Keratinocyte (primary cell): ENCODE data around the gene PLXNA2. TPM values are rescaled to one million over a fixed set of nuclear protein-coding genes. Genes with fewer than 3 reads are reported as not detected.

Source experiments
- DNase-seq: peaks from one replicate; pipeline ENCODE4 v3.0.0-alpha.2; 2011; ENCODE audit warnings: low read depth, missing footprints, low spot score
- FAIRE-seq: peaks from 2 replicates; lab custom pipeline; 2011; peaks lifted over from hg19 to GRCh38; lab: Jason Lieb, UNC
- H2AFZ ChIP-seq: 2 replicates; pipeline ENCODE4 v1.6.0; 2012; ENCODE audit warnings: low read length, control low read depth, inconsistent platforms; ENCODE audit not compliant: control insufficient read depth
- H3K27ac ChIP-seq: 2 replicates; pipeline ENCODE4 v1.5.1; 2011; ENCODE audit warnings: low read length; ENCODE audit not compliant: control insufficient read depth, insufficient read depth
- H3K27me3 ChIP-seq: 3 replicates; pipeline ENCODE4 v1.6.0; 2011; ENCODE audit warnings: low read length; ENCODE audit not compliant: control insufficient read depth, insufficient read depth; ENCODE audit errors: extremely low read depth
- H3K36me3 ChIP-seq, 2 experiments: 2 replicates in 1 of 2; 3 replicates in 1 of 2; pipeline ENCODE4 v1.5.1; 2011; ENCODE audit warnings: low read length in 2 of 2, mild to moderate bottlenecking in 1 of 2; ENCODE audit not compliant: control insufficient read depth in 2 of 2, insufficient read depth in 2 of 2; ENCODE audit errors: extremely low read depth in 1 of 2
- H3K4me1 ChIP-seq: 3 replicates; pipeline ENCODE4 v1.5.1; 2011; ENCODE audit warnings: low read length; ENCODE audit not compliant: control insufficient read depth, insufficient read depth; ENCODE audit errors: extremely low read depth
- H3K4me2 ChIP-seq: 3 replicates; pipeline ENCODE4 v1.6.0; 2011; ENCODE audit warnings: low read depth, low read length; ENCODE audit not compliant: control insufficient read depth, insufficient read depth; ENCODE audit errors: extremely low read depth
- H3K4me3 ChIP-seq, 3 experiments: fragments of 200-600 bp in 1 of 3; sonication (generic) in 1 of 3; 2 replicates in 2 of 3; 3 replicates in 1 of 3; pipeline ENCODE4 v1.5.1; 2011 to 2016; ENCODE audit warnings: low read length in 3 of 3, mild to moderate bottlenecking in 3 of 3, control low read depth in 2 of 3, inconsistent platforms in 1 of 3, low read depth in 1 of 3, mixed read lengths in 1 of 3, mixed run types in 1 of 3, moderate library complexity in 1 of 3; ENCODE audit not compliant: control insufficient read depth in 2 of 3, insufficient read depth in 2 of 3; ENCODE audit errors: extremely low read depth in 1 of 3
- H3K79me2 ChIP-seq: 2 replicates; pipeline ENCODE4 v1.6.0; 2012; ENCODE audit warnings: low read length; ENCODE audit not compliant: control insufficient read depth, insufficient read depth
- H3K9ac ChIP-seq: 3 replicates; pipeline ENCODE4 v1.6.0; 2011; ENCODE audit warnings: low read length; ENCODE audit not compliant: control insufficient read depth, insufficient read depth; ENCODE audit errors: extremely low read depth
- H3K9me1 ChIP-seq: 3 replicates; pipeline ENCODE4 v1.6.0; 2011; ENCODE audit warnings: low read length; ENCODE audit not compliant: control insufficient read depth, insufficient read depth; ENCODE audit errors: extremely low read depth
- H3K9me3 ChIP-seq: 2 replicates; pipeline ENCODE4 v1.5.1; 2012; ENCODE audit warnings: low read depth, low read length; ENCODE audit not compliant: control insufficient read depth
- H4K20me1 ChIP-seq: 3 replicates; pipeline ENCODE4 v1.6.0; 2011; ENCODE audit warnings: low read length; ENCODE audit not compliant: control insufficient read depth, insufficient read depth; ENCODE audit errors: extremely low read depth
- CTCF ChIP-seq, 3 experiments: IDR thresholded peaks in 1 of 3; conservative IDR thresholded peaks in 1 of 3; optimal IDR thresholded peaks in 1 of 3; 2 replicates in 2 of 3; 3 replicates in 1 of 3; pipeline versions ENCODE3 to v1.5.1; 2011; ENCODE audit warnings: low read length in 3 of 3, mild to moderate bottlenecking in 3 of 3, moderate library complexity in 2 of 3, control low read depth in 1 of 3, inconsistent platforms in 1 of 3; ENCODE audit not compliant: insufficient read depth in 2 of 3; ENCODE audit errors: extremely low read depth in 1 of 3
- EZH2 ChIP-seq: IDR thresholded peaks from one replicate; pipeline ENCODE4 v1.6.1; 2012; ENCODE audit warnings: inconsistent platforms, mild to moderate bottlenecking, low read length, moderate library complexity
- dilution Hi-C: fragments of 300-500 bp; cut with MboI; formaldehyde crosslinking; loops from one replicate; pipeline ENCODE4 v1.7.0; 2020; ENCODE audit warnings: low sequenced_read_pairs; ENCODE audit not compliant: extremely low pct_ligation_motif_present
- polyA plus RNA-seq, 5 experiments: library from polyadenylated mRNA; depleted of rRNA in 3 of 5; stranded (reverse) in 3 of 5; stranded (forward) in 1 of 5; unstranded in 1 of 5; fragments of >200 nt; gene quantifications; 1 replicate in 1 of 5; 2 replicates in 3 of 5; 3 replicates in 1 of 5; pipeline versions ENCODE4 v1.2.1 to v1.2.3, GENCODE V29; 2011 to 2012; ENCODE audit warnings: missing spikeins in 2 of 5, low read depth in 1 of 5, low replicate concordance in 1 of 5

The PLXNA2 gene
- polyA plus RNA-seq, 1 donor (not counting 4 experiments of a cell fraction or from before 2014, with no cell fraction given) = 6.7 TPM

DNA sequence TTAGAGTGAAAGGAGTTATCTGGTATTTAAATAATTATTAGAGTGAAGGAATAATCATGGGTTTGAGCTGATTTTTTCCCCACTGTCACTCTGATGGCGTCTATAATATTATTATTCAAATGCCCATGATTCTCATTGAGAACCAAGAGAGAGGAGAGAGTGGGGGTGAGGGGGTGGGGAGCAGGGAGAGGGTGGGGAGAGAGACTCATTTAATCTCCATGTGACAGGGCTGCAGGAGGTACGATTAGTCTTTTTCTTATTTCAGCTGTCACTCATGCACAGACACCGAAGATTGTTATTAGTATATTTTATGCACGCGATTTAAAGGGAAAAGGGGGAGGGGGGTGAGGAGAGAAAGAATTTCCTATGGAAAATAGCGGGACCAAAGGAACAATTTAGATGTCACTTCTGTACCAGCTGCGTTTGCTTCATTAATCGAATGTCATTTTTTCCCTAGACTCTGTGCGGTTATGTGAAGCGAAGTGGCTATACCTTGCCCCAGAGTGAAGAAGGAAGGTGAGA lies 19.9 kb downstream of the PLXNA2 start:
- FAIRE-seq (no peak), DNase-seq (no peak)
- Histone ChIP-seq H3K27me3 (no peaks in the 10 kb centered on the region), H3K79me2 (peaks cover 49% of the 10 kb centered on the region), H3K9me3 (no peaks in the 10 kb centered on the region), H3K4me1 (peaks cover 49% of the 10 kb centered on the region), H3K9me1 (no peaks in the 10 kb centered on the region), H3K4me3 (no peak overlapping the region), H3K4me2 (no peak overlapping the region), H3K9ac (no peak overlapping the region), H3K27ac (no peak overlapping the region), H2AFZ (no peak overlapping the region), H4K20me1 (no peaks in the 10 kb centered on the region), H3K36me3 (peaks cover 0 to under 1% of the 10 kb centered on the region in 2 experiments)
- dilution Hi-C loops = no loop called here
- TF ChIP-seq EZH2 (no peak), CTCF (optimal IDR thresholded peaks at IDR 0.05 in 1 of 3, IDR thresholded peaks at IDR 0.05 in 1 of 3, conservative IDR thresholded peaks at IDR 0.05 in 1 of 3; ENCODE audit: extremely low read depth in 1 of 3, insufficient read depth in 2 of 3, low read length in 3 of 3) (no peak)

GRCh38 chr1:208223136-208223535 lies 21.0 kb downstream of the PLXNA2 start:
- FAIRE-seq = no peak
- Histone ChIP-seq H3K27ac (no peak overlapping the region), H3K9ac (no peak overlapping the region)

More at GRCh38 chr1:208223136-208223535, 21.0 kb downstream of the PLXNA2 start:
- Histone ChIP-seq H3K4me2 (no peak overlapping the region), H4K20me1 (no peaks in the 10 kb centered on the region), H3K4me3 (no peak overlapping the region), H3K79me2 (peaks cover 46% of the 10 kb centered on the region), H3K27me3 (no peaks in the 10 kb centered on the region), H3K9me3 (no peaks in the 10 kb centered on the region), H3K9me1 (no peaks in the 10 kb centered on the region), H2AFZ (no peak overlapping the region), H3K4me1 (peaks cover 53% of the 10 kb centered on the region), H3K36me3 (no peaks in the 10 kb centered on the region)
- no peak for TF ChIP-seq CTCF (optimal IDR thresholded peaks at IDR 0.05 in 1 of 3, IDR thresholded peaks at IDR 0.05 in 1 of 3, conservative IDR thresholded peaks at IDR 0.05 in 1 of 3; ENCODE audit: extremely low read depth in 1 of 3, insufficient read depth in 2 of 3, low read length in 3 of 3)
- no peak for TF ChIP-seq EZH2
- DNase-seq = no peak
- dilution Hi-C loops = no loop called here
